IMR-90 (cell line): ENCODE measurements around the gene NSUN5. TPM values are rescaled to one million over a fixed set of nuclear protein-coding genes. Genes with fewer than 3 reads are reported as not detected.
"Not testable (repeated sequence)": the region's sequence is repeated elsewhere in the genome, so short reads cannot be mapped to it uniquely, and the experiment has no call there.

Experiments
- ATAC-seq: fragments of 200-7000 bp; cut with Tn5 transposase; 2 replicates; pipeline ENCODE4 v1.9.1; 2020; ENCODE audit warnings: low read depth, mild to moderate bottlenecking, moderate library complexity
- BruUV-seq: library from RNA; stranded (reverse); fragments of 400-500 nt; replicated peaks from 2 replicates; lab custom pipeline; 2021; lab: Mats Ljungman, UMichigan
- CTCF ChIA-PET: fragments of 300-600 bp; formaldehyde crosslinking; extraction: SDS; loops from one replicate; lab custom pipeline; 2021; ENCODE audit warnings: antibody characterized with exemption; lab: Yijun Ruan, JAX
- POLR2A ChIA-PET: fragments of 300-600 bp; sonication (Branson Sonifier 250); formaldehyde crosslinking; loops from one replicate; lab custom pipeline; 2022; ENCODE audit warnings: antibody characterized with exemption; ENCODE audit not compliant: unreplicated experiment; lab: Charles Lee
- DNase-seq: peaks from one replicate; pipeline ENCODE4 v3.0.0; 2013
- H2AFZ ChIP-seq: replicated peaks from 2 replicates; pipeline ENCODE3; 2013; ENCODE audit warnings: low read length, mild to moderate bottlenecking; ENCODE audit not compliant: poor library complexity
- H2AK5ac ChIP-seq: 2 replicates; pipeline ENCODE4 v1.6.1; 2013; ENCODE audit warnings: low read depth, low read length, inconsistent platforms
- H2AK9ac ChIP-seq: replicated peaks from 2 replicates; pipeline ENCODE3; 2013; ENCODE audit warnings: mild to moderate bottlenecking, low read depth, low read length, moderate library complexity; ENCODE audit not compliant: poor library complexity
- H2BK120ac ChIP-seq: 2 replicates; pipeline ENCODE4 v1.6.1; 2013; ENCODE audit warnings: low read depth, low read length, inconsistent platforms
- H2BK15ac ChIP-seq: 3 replicates; pipeline ENCODE4 v1.6.1; 2013; ENCODE audit warnings: low read depth, low read length, inconsistent platforms
- H2BK20ac ChIP-seq: 2 replicates; pipeline ENCODE4 v1.6.1; 2013; ENCODE audit warnings: low read depth, mild to moderate bottlenecking, inconsistent platforms, low read length, moderate library complexity
- H2BK5ac ChIP-seq: 2 replicates; pipeline ENCODE4 v1.6.1; 2013; ENCODE audit warnings: mild to moderate bottlenecking, low read depth, low read length, inconsistent platforms; ENCODE audit not compliant: poor library complexity, severe bottlenecking
- H3K14ac ChIP-seq: replicated peaks from 2 replicates; pipeline ENCODE4 v1.6.1; 2013; ENCODE audit warnings: low read depth, low read length, inconsistent platforms
- H3K18ac ChIP-seq: 2 replicates; pipeline ENCODE4 v1.6.1; 2013; ENCODE audit warnings: low read depth, low read length, control low read depth
- H3K23ac ChIP-seq: 2 replicates; pipeline ENCODE4 v1.6.1; 2013; ENCODE audit warnings: low read depth, low read length, inconsistent platforms
- H3K27ac ChIP-seq: 2 replicates; pipeline ENCODE4 v1.5.1; 2013; ENCODE audit warnings: mild to moderate bottlenecking, control low read depth, low read length; ENCODE audit not compliant: insufficient read depth
- H3K27me3 ChIP-seq: 2 replicates; pipeline ENCODE4 v1.6.1; 2013; ENCODE audit warnings: low read length; ENCODE audit not compliant: control insufficient read depth, insufficient read depth
- H3K36me3 ChIP-seq: 2 replicates; pipeline ENCODE4 v1.6.1; 2013; ENCODE audit warnings: low read length, mixed read lengths; ENCODE audit not compliant: control insufficient read depth, insufficient read depth
- H3K4ac ChIP-seq: 2 replicates; pipeline ENCODE4 v1.6.1; 2013; ENCODE audit warnings: low read depth, low read length, inconsistent platforms
- H3K4me1 ChIP-seq: 2 replicates; pipeline ENCODE4 v1.6.1; 2013; ENCODE audit warnings: low read length, mixed read lengths; ENCODE audit not compliant: control insufficient read depth, insufficient read depth
- H3K4me2 ChIP-seq: 2 replicates; pipeline ENCODE4 v1.6.1; 2013; ENCODE audit warnings: low read depth, mild to moderate bottlenecking, control low read depth, low read length, moderate library complexity
- H3K4me3 ChIP-seq: 2 replicates; pipeline ENCODE4 v1.5.1; 2013; ENCODE audit warnings: low read depth, mild to moderate bottlenecking, control low read depth, low read length, moderate library complexity; ENCODE audit not compliant: insufficient read depth
- H3K56ac ChIP-seq: 2 replicates; pipeline ENCODE4 v1.6.1; 2013; ENCODE audit warnings: low read length, inconsistent platforms; ENCODE audit not compliant: insufficient read depth; ENCODE audit errors: extremely low read depth
- H3K79me1 ChIP-seq, 2 experiments: 2 replicates each; pipeline ENCODE4 v1.6.1; 2013; ENCODE audit warnings: low read length in 2 of 2, inconsistent platforms in 1 of 2, low read depth in 1 of 2
- H3K9ac ChIP-seq: 2 replicates; pipeline ENCODE4 v1.6.1; 2013; ENCODE audit warnings: low read depth, low read length, control low read depth
- H3K9me1 ChIP-seq: 2 replicates; pipeline ENCODE4 v1.6.1; 2013; ENCODE audit warnings: low read length, inconsistent platforms; ENCODE audit not compliant: insufficient read depth
- H3K9me3 ChIP-seq: 2 replicates; pipeline ENCODE4 v1.6.1; 2013; ENCODE audit warnings: low read length; ENCODE audit not compliant: control insufficient read depth, insufficient read depth
- H4K20me1 ChIP-seq: 2 replicates; pipeline ENCODE4 v1.6.1; 2013; ENCODE audit warnings: low read length, inconsistent platforms; ENCODE audit not compliant: insufficient read depth
- H4K5ac ChIP-seq: 2 replicates; pipeline ENCODE4 v1.6.1; 2013; ENCODE audit warnings: mild to moderate bottlenecking, low read depth, low read length, control low read depth
- H4K8ac ChIP-seq, 2 experiments: 2 replicates each; pipeline ENCODE4 v1.6.1; 2013; ENCODE audit warnings: low read depth in 2 of 2, low read length in 2 of 2, control low read depth in 1 of 2, inconsistent platforms in 1 of 2
- H4K91ac ChIP-seq: 2 replicates; pipeline ENCODE4 v1.6.1; 2013; ENCODE audit warnings: low read depth, low read length, inconsistent platforms; ENCODE audit not compliant: insufficient read depth
- whole genome bisulfite sequencing, 2 experiments: methylation state at CpG; one replicate each; pipeline versions ENCODE4 v1.1.5 to v1.1.7; 2013; ENCODE audit warnings: missing lambda C conversion rate in 2 of 2; ENCODE audit not compliant: insufficient read length in 1 of 2; ENCODE audit errors: extremely low coverage in 2 of 2; 5-methylcytosine and 5-hydroxymethylcytosine counted together
- dilution Hi-C: fragments of 300-500 bp; cut with HindIII; formaldehyde crosslinking; loops from one replicate; pipeline ENCODE4 v1.14.3; 2018; ENCODE audit warnings: low sequenced_read_pairs; ENCODE audit not compliant: unreplicated experiment
- in situ Hi-C: fragments of 300-500 bp; cut with MboI; formaldehyde crosslinking; loops from 3 replicates; pipeline ENCODE4 v1.14.3; 2019; ENCODE audit warnings: low sequenced_read_pairs, inconsistent platforms, mixed read lengths
- intact Hi-C: fragments of 100-400 bp; cut with micrococcal nuclease; formaldehyde crosslinking; loops from 2 replicates; pipeline ENCODE4 v1.10.0; 2022
- polyA plus RNA-seq, 3 experiments: library from polyadenylated mRNA; depleted of rRNA; stranded (reverse); fragments of >200 nt; gene quantifications; 2 replicates each; pipeline ENCODE4 v1.2.3, GENCODE V29; 2012; ENCODE audit warnings: low replicate concordance in 1 of 3
- total RNA-seq: library from RNA; depleted of rRNA; stranded (reverse); fragments of >200 nt; gene quantifications from 2 replicates; pipeline ENCODE4 v1.2.3, GENCODE V29; 2012
- TF ChIP-seq, protein P1 (sequence below): conservative IDR thresholded peaks from 2 replicates; pipeline ENCODE4 v1.5.1; 2012; ENCODE audit warnings: mild to moderate bottlenecking, low read depth, low read length, improper control_type of control experiment

NSUN5 gene
- total and polyA plus RNA-seq, 2 of the 4 experiments (the other 2 are of a cell fraction), result 10.0 to 17.7 TPM

GRCh38 chr7:73304612-73305387 lies 3.8 kb downstream of the NSUN5 start:
- H2AK5ac ChIP-seq, H3K56ac ChIP-seq, H3K4me1 ChIP-seq, H3K18ac ChIP-seq, H3K4ac ChIP-seq, H4K20me1 ChIP-seq, H2BK5ac ChIP-seq, H2AK9ac ChIP-seq, dilution Hi-C loops, H4K8ac ChIP-seq, CTCF ChIA-PET, H2AFZ ChIP-seq, in situ Hi-C loops, H2BK20ac ChIP-seq, H4K91ac ChIP-seq, H3K9me1 ChIP-seq, intact Hi-C loops, H2BK15ac ChIP-seq, H3K14ac ChIP-seq, H3K9me3 ChIP-seq, POLR2A ChIA-PET, DNase-seq, BruUV-seq, H4K5ac ChIP-seq, H3K23ac ChIP-seq, ATAC-seq, H3K27ac ChIP-seq, H3K9ac ChIP-seq, H3K4me3 ChIP-seq, H2BK120ac ChIP-seq, H3K27me3 ChIP-seq, H3K4me2 ChIP-seq: not testable (repeated sequence)
- Histone ChIP-seq H3K36me3 (peaks cover 26% of the 10 kb centered on the region), H3K79me1 (peaks cover 13 to 32% of the 10 kb centered on the region in 2 experiments)
- TF ChIP-seq, protein P1, sequence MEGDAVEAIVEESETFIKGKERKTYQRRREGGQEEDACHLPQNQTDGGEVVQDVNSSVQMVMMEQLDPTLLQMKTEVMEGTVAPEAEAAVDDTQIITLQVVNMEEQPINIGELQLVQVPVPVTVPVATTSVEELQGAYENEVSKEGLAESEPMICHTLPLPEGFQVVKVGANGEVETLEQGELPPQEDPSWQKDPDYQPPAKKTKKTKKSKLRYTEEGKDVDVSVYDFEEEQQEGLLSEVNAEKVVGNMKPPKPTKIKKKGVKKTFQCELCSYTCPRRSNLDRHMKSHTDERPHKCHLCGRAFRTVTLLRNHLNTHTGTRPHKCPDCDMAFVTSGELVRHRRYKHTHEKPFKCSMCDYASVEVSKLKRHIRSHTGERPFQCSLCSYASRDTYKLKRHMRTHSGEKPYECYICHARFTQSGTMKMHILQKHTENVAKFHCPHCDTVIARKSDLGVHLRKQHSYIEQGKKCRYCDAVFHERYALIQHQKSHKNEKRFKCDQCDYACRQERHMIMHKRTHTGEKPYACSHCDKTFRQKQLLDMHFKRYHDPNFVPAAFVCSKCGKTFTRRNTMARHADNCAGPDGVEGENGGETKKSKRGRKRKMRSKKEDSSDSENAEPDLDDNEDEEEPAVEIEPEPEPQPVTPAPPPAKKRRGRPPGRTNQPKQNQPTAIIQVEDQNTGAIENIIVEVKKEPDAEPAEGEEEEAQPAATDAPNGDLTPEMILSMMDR, result 0 out of 2 replicates have a peak, but pooled peaks have one; percentile 6
- WGBS, 2 experiments, result no CpG with 5 or more reads among the region's 15 CpGs
